ENCODE measurements around the gene IL6.
"Not testable (repeated sequence)": the region's sequence is repeated elsewhere in the genome, so short reads cannot be mapped to it uniquely, and the experiment has no call there.

Gene IL6

DNA sequence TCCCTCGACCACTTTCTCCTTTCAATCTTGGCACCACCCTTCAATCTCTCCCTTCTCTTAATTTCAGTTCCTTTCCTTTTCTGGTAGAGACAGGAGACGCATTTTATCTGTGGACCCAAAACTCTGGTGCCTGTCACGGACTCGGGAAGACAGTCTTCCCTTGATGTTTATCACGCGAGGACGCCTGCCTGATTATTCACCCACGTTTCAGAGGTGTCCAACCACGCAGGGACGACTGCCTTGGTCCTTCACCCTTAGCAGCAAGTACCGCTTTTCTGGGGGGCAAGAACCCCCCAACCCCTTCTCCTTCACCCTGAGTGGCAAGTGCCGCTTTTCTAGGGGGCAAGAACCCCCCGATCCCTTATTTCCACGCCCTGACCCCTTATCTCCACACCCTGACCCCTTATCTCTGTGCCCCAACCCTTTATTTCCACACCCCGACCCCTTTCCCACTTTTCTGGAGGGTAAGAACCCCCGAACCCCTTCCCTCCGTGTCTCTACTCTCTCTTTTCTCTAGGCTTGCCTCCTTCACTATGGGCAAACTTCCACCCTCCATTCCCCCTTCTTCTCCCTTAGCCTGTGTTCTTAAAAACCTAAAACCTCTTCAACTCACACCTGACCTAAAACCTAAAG, 22.9 kb upstream of the IL6 start:
- peak overlapping the region; percentile 34 for H3K4me3 ChIP-seq (ENCODE audit: low read depth, low read length)

- peak overlapping the region; percentile 34 for H3K4me3 ChIP-seq (ENCODE audit: low read depth, low read length)
Measured at GRCh38 chr7:22704722-22705121, 22.3 kb upstream of the IL6 start.

- H3K4me3 ChIP-seq (ENCODE audit: low read depth, low read length): not testable (repeated sequence)
Measured at GRCh38 chr7:22705874-22706273, 21.1 kb upstream of the IL6 start.

- H3K4me3 ChIP-seq (ENCODE audit: low read depth, low read length): not testable (repeated sequence)
Measured at GRCh38 chr7:22707026-22707691, 19.8 kb upstream of the IL6 start.

DNA sequence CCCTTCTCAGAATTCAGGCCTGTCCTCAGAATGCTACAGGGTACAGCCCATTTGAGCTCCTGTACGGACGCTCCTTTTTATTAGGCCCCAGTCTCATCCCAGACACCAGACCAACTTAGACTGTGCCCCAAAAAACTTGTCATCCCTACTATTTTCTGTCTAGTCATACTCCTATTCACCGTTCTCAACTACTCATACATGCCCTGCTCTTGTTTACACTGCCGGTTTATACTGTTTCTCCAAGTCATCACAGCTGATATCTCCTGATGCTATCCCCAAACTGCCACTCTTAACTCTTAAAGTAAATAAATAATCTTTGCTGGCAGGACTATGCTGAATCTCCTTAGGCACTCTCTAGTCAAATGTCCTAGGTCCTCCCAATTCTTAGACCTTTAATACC, 18.8 kb upstream of the IL6 start:
- H3K4me3 ChIP-seq (ENCODE audit: low read depth, low read length): not testable (repeated sequence)

DNA sequence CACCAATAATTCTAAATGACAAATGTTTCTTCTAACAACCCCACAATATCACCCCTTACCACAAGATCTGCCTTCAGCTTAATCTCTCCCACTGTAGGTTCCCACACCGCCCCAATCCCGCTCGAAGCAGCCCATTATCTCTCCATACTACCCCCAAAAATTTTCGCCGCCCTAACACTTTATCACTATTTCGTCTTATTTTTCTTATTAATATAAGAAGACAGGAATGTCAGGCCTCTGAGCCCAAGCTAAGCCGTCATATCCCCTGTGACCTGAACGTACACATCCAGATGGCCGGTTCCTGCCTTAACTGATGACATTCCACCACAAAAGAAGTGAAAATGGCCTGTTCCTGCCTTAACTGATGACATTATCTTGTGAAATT, 18.3 kb upstream of the IL6 start:
- H3K4me3 ChIP-seq (ENCODE audit: low read depth, low read length): not testable (repeated sequence)

DNA sequence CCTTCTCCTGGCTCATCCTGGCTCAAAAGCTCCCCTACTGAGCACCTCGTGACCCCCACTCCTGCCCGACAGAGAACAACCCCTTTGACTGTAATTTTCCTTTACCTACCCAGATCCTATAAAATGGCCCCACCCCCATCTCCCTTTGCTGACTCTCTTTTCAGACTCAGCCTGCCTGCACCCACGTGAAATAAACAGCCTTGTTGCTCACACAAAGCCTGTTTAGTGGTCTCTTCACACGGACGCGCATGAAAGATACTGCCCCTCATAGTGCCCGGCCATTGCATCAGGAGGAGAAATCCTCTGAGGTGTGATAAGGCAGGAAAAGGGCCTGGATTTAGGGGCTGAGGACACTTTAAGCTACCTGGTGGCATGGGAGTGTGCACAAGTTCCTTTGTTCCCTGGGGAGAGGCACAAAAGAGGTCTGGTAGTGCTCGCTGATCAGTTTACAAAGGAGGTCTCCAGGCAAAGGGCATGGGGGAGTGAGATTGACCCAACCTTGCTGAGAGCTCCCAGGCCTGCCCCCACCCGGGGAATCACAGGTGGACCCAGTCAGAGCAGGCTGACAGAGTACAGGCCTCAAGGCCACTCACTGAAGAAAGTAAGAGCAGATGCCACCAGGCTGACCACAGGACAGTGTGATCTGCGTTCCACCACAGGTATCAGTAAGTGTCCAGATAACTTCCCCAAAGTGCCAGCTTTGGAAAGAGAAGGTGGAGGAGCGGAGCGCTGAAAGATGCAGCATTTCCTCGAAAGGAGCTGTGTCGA, 17.8 kb upstream of the IL6 start:
- not testable (repeated sequence) for H3K4me3 ChIP-seq (ENCODE audit: low read depth, low read length)

GRCh38 chr7:22709857-22710256, 17.1 kb upstream of the IL6 start:
- H3K4me3 ChIP-seq (ENCODE audit: low read depth, low read length): no peak overlapping the region

DNA sequence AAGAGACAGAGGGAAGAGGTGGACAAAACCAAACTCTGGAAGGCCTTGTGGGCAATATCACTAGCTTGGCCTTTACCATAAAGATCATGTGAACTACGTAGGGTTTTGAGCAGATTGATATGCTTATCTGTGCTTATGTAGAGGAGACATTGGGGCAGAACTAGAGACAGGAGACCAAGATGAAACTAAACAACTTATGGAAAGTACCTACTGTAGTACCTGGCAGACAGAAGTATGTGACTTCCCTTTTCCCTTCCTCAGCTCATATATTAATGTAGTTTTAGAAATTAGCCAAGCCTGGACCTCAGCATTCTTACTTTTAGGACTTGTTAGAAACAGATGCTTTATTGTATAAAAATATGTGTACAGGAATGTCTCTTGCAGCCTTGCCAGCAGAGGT, 14.0 kb upstream of the IL6 start:
- H3K4me3 ChIP-seq (ENCODE audit: low read depth, low read length): no peak overlapping the region

- H3K4me3 ChIP-seq (ENCODE audit: low read depth, low read length): no peak overlapping the region
Measured at GRCh38 chr7:22713463-22713862, 13.5 kb upstream of the IL6 start.

GRCh38 chr7:22715969-22716368, 11.0 kb upstream of the IL6 start:
- H3K4me3 ChIP-seq (ENCODE audit: low read depth, low read length): no peak overlapping the region

DNA sequence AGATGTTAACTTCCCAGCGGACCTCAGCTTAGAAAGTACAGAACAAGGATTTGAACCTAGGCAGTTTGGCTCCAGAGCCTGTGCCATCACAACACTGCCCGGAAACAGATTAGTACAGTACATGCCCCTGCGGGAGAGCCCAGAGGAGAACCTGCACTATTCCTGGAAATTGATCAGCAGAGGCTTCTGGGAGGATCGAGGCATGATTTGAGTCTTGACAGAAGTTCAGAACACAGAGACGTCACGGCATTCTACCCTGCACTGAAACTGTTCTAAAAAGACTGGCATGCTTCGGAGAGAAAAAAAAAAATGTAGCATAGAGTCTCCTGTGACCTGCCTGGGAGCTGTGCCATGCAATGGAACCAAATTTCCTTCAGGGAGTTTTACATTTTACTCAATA, 9.2 kb upstream of the IL6 start:
- no peak overlapping the region for H3K4me3 ChIP-seq (ENCODE audit: low read depth, low read length)

DNA sequence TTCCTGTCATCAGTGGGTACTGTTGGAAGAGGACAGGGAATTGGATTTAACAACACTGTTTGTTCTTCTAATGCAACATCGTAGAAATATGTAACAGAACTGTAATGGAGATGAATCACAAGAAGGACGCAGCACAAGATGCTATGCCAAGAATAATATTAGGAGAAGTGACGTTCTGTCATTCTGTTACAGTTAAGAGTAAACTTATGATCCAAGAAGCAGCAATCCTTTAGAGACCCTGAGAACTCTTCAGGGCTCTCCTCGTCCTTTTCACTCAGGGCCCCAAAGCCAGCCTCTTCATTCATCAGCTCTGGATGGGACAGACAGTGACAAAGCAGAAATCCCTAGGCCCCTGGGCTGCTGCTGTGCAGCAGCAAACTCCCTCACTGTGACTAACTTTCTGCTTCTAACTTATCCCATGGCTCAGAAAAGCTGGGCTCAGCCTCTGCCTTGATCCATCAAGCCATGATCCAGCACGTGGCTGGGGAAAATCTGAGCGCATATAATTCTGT, 8.7 kb upstream of the IL6 start:
- H3K4me3 ChIP-seq (ENCODE audit: low read depth, low read length): no peak overlapping the region

DNA sequence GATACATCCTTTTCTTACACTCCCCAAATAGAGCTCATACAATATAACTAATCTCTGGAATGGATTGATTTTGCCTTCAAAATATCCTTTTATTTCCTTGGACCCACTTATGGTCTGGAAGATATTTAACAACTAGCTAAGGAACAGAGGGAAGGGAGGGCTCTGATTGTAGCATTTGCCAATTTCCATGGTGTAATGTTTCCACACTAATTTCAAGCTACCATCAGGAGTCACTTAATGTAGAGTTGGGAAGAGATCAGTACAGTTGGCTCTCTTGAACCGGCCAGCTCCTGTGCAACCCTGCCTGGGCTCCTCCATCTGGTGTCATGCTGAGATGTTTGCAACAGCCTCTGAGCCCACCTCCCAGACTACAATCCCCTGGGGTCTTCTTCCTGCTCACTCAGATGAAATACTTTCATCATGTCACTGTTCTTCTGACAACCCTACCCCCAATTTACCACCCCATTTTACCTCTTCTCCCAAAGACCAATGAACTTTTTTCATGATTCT, 8.0 kb upstream of the IL6 start:
- no peak overlapping the region for H3K4me3 ChIP-seq (ENCODE audit: low read depth, low read length)

GRCh38 chr7:22720791-22721786, 5.9 kb upstream of the IL6 start:
- no peak overlapping the region for H3K4me3 ChIP-seq (ENCODE audit: low read depth, low read length)

GRCh38 chr7:22722536-22723180, 4.3 kb upstream of the IL6 start:
- H3K4me3 ChIP-seq (ENCODE audit: low read depth, low read length): no peak overlapping the region

DNA sequence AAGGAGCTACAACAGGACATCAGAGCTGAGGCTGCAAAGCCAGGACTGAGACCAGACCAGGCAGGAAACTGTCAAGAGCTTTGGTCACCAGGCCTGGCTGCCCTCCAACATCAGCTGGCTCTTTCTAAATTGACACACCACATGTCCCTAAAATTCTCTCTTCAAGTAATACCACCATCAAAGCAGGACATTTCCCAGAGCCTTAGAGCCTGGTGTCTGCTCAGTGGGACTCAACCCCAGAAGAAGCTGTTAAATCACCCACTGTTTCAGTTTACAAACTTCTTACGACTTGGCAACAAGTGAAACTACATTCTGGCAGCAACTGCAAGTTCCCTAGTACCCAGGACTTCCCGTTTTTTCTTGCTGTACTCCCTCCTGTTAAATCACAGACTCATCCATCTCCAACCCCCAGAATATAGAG, 3.8 kb upstream of the IL6 start:
- H3K4me3 ChIP-seq (ENCODE audit: low read depth, low read length): no peak overlapping the region

DNA sequence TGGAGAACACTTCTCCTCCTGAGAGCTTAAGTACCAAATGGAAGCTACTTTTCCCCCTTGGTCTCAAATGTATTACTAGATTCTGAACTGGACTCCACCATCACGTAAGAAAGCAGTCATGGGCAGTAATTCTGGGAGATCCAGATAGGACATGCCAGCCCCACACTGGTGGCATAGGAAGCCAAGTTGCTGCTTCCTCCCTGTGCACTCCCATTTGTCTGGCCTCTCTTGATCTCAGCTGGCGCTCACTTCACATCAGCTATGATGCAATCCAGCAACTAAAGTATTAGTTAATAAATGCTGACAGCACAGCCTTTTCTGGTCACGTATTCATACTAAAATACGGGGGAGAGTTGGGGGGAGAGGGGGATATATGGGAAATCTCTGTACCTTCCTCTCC, 3.4 kb upstream of the IL6 start:
- no peak overlapping the region for H3K4me3 ChIP-seq (ENCODE audit: low read depth, low read length)

DNA sequence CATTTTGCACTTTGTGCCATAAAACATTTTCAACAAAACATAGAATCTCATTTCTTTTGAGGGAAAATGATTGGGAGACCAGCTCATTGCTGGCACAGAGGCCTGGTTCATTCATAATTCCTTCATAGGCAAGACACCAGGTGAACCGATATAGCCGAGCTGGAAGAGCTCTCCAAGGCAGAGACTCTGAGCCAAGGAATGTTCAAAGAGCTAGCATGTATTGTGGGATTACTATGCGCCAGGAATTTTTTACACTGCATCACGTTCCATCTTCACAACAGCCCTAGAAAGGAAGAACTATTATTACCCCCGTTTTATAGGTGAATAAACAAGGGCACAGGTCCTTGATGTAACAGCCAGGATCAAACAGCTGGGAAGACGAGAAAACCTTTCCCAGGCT, 2.1 kb upstream of the IL6 start:
- H3K4me3 ChIP-seq (ENCODE audit: low read depth, low read length): no peak overlapping the region

- no peak overlapping the region for H3K4me3 ChIP-seq (ENCODE audit: low read depth, low read length)
Measured at GRCh38 chr7:22725585-22725984, 1.4 kb upstream of the IL6 start.

Measured in iPS-11a (cell line).